K562 (cell line): ENCODE data around the gene GRIN2D.

ENCODE experiments used
- DNMT1 ChIP-seq: fragments of 450-650 bp; IDR thresholded peaks from 2 replicates; pipeline ENCODE4 v1.6.1; 2016; ENCODE audit warnings: antibody characterized with exemption, mild to moderate bottlenecking
- GATAD2A ChIP-seq: fragments of 450-650 bp; IDR thresholded peaks from 2 replicates; pipeline ENCODE4 v1.6.1; 2017
- HDAC2 ChIP-seq: fragments of 450-650 bp; IDR thresholded peaks from 2 replicates; pipeline ENCODE4 v1.6.1; 2016; ENCODE audit warnings: mild to moderate bottlenecking
- MTA3 ChIP-seq: fragments of 450-650 bp; formaldehyde crosslinking; IDR thresholded peaks from 2 replicates; pipeline ENCODE4 v1.6.1; 2017; ENCODE audit warnings: mild to moderate bottlenecking, borderline replicate concordance
- NFXL1 ChIP-seq: fragments of 450-650 bp; formaldehyde crosslinking; IDR thresholded peaks from 2 replicates; pipeline ENCODE4 v1.4.0; 2021; ENCODE audit warnings: mild to moderate bottlenecking
- POLR2A ChIP-seq: fragments of 450-650 bp; conservative IDR thresholded peaks from 2 replicates; pipeline ENCODE4 v1.6.1; 2016
- SMC3 ChIP-seq: conservative IDR thresholded peaks from 2 replicates; pipeline ENCODE4 v1.6.1; 2011; ENCODE audit warnings: low read depth, low read length, improper control_type of control experiment; ENCODE audit not compliant: insufficient read depth
- STAT6 ChIP-seq: sonication (generic); formaldehyde crosslinking; IDR thresholded peaks from 2 replicates; pipeline ENCODE4 v1.8.1; 2023; ENCODE audit warnings: mild to moderate bottlenecking, missing genetic modification reagents

DNA sequence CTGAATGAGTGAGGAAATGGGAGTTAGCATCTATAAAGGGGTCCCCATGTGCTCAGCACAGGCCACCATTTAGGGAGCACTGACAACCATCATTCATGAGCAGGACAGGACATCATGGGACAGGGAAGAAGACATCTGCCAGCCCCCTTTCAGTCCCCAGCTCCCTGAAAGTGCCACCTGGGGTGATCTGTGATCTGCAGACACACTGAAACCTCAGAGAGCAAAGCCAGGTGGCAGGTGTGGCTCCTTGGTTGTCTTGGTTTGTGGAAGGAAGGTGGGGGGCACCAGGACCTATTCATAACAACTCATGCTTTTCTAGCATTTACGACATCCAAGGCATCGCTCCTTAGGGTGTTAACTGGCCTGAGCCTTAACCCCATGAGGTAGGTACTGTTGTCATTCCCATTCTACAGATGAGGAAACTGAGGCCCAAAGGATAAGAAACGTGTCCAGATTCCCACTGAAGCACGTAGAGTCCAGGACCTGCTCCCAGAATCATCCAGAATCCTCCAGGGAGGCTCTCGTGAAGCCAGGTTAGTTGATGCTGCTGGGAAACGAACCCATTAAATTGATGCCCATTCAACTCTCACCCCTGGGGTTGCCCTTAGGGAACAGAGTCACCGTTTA, 7.9 kb upstream of the GRIN2D start:
- TF ChIP-seq STAT6 (no peak), NFXL1 (no peak), DNMT1 (no peak), POLR2A (no peak), HDAC2 (no peak), MTA3 (no peak), SMC3 (no peak), GATAD2A (no peak)
